Endothelial cell of umbilical vein (primary cell): ENCODE measurements around the gene CDK17. TPM values are rescaled to one million over a fixed set of nuclear protein-coding genes. Genes with fewer than 3 reads are reported as not detected.

Experiments used
- BruUV-seq: library from RNA; stranded (reverse); fragments of 400-500 nt; replicated peaks from 2 replicates; lab custom pipeline; 2021; lab: Mats Ljungman, UMichigan
- CTCF ChIA-PET: fragments of 300-600, 350-600 bp; sonication (Branson Sonifier 250); formaldehyde crosslinking; loops from one replicate; lab custom pipeline; 2021; ENCODE audit warnings: antibody characterized with exemption, inconsistent platforms; lab: Charles Lee
- POLR2A ChIA-PET: fragments of 300-600, 350-600 bp; sonication (Branson Sonifier 250); formaldehyde crosslinking; loops from one replicate; lab custom pipeline; 2021; ENCODE audit warnings: antibody characterized with exemption, inconsistent platforms; lab: Charles Lee
- DNase-seq: peaks from one replicate; pipeline ENCODE4 v3.0.0-alpha.2; 2011; ENCODE audit warnings: low read depth, low spot score
- FAIRE-seq: peaks from 2 replicates; lab custom pipeline; 2011; peaks lifted over from hg19 to GRCh38; lab: Jason Lieb, UNC
- H2AFZ ChIP-seq: 2 replicates; pipeline ENCODE4 v1.6.0; 2012; ENCODE audit warnings: low read depth, low read length, control low read depth, inconsistent platforms
- H3K27ac ChIP-seq: 2 replicates; pipeline ENCODE4 v1.5.1; 2011; ENCODE audit warnings: low read depth, mild to moderate bottlenecking, control low read depth, low read length, moderate library complexity; ENCODE audit not compliant: insufficient read depth
- H3K27me3 ChIP-seq, 2 experiments: 2 replicates each; pipeline versions ENCODE4 v1.6.0 to v1.6.1; 2011; ENCODE audit warnings: low read length in 2 of 2, mixed read lengths in 1 of 2; ENCODE audit not compliant: control insufficient read depth in 2 of 2, insufficient read depth in 2 of 2
- H3K36me3 ChIP-seq, 2 experiments: 2 replicates in 1 of 2; 3 replicates in 1 of 2; pipeline ENCODE4 v1.5.1; 2011; ENCODE audit warnings: low read length in 2 of 2, mild to moderate bottlenecking in 1 of 2, moderate library complexity in 1 of 2; ENCODE audit not compliant: control insufficient read depth in 2 of 2, insufficient read depth in 2 of 2; ENCODE audit errors: extremely low read depth in 1 of 2
- H3K4me1 ChIP-seq: 3 replicates; pipeline ENCODE4 v1.5.1; 2011; ENCODE audit warnings: mild to moderate bottlenecking, low read length; ENCODE audit not compliant: control insufficient read depth, insufficient read depth; ENCODE audit errors: extremely low read depth
- H3K4me2 ChIP-seq: 2 replicates; pipeline ENCODE4 v1.6.1; 2011; ENCODE audit warnings: low read length, control low read depth, mixed read lengths; ENCODE audit not compliant: insufficient read depth
- H3K4me3 ChIP-seq, 3 experiments: fragments of 200-600 bp in 1 of 3; sonication (generic), shearing (Covaris generic) in 1 of 3; replicated peaks in 1 of 3; 2 replicates each; pipeline ENCODE4 v1.5.1; 2011 to 2016; ENCODE audit warnings: control low read depth in 3 of 3, low read length in 3 of 3, mild to moderate bottlenecking in 2 of 3, inconsistent platforms in 1 of 3, low read depth in 1 of 3, moderate library complexity in 1 of 3; ENCODE audit not compliant: insufficient read depth in 1 of 3
- H3K79me2 ChIP-seq: 2 replicates; pipeline ENCODE4 v1.6.0; 2012; ENCODE audit warnings: low read length, inconsistent platforms; ENCODE audit not compliant: control insufficient read depth, insufficient read depth
- H3K9ac ChIP-seq: replicated peaks from 2 replicates; pipeline ENCODE3; 2011; ENCODE audit warnings: low read length, control low read depth; ENCODE audit not compliant: insufficient read depth; ENCODE audit errors: extremely low read depth
- H3K9me1 ChIP-seq: replicated peaks from 3 replicates; pipeline ENCODE4 v1.6.0; 2011; ENCODE audit warnings: mild to moderate bottlenecking, low read length; ENCODE audit not compliant: control insufficient read depth, insufficient read depth; ENCODE audit errors: extremely low read depth
- H3K9me3 ChIP-seq: replicated peaks from 2 replicates; pipeline ENCODE4 v1.5.1; 2012; ENCODE audit warnings: low read length, inconsistent platforms; ENCODE audit not compliant: control insufficient read depth, insufficient read depth
- H4K20me1 ChIP-seq: replicated peaks from 2 replicates; pipeline ENCODE3; 2011; ENCODE audit warnings: mild to moderate bottlenecking, low read length; ENCODE audit not compliant: control insufficient read depth, insufficient read depth; ENCODE audit errors: extremely low read depth
- CTCF ChIP-seq, 2 donors: IDR thresholded peaks; 1 replicate in 1 of 2; 2 replicates in 1 of 2; pipeline ENCODE4 v1.5.1; 2011; ENCODE audit warnings: low read length in 2 of 2, mild to moderate bottlenecking in 2 of 2, moderate library complexity in 2 of 2, control low read depth in 1 of 2, inconsistent platforms in 1 of 2, low read depth in 1 of 2; ENCODE audit not compliant: insufficient read depth in 1 of 2; ENCODE audit errors: extremely low read depth in 1 of 2
- EZH2 ChIP-seq: IDR thresholded peaks from 2 replicates; pipeline ENCODE4 v1.6.1; 2012; ENCODE audit warnings: borderline replicate concordance, low read depth, mild to moderate bottlenecking, moderate library complexity, low read length, inconsistent platforms; ENCODE audit not compliant: severe bottlenecking
- FOS ChIP-seq: IDR thresholded peaks from 2 replicates; pipeline ENCODE4 v1.6.1; 2011; ENCODE audit warnings: mild to moderate bottlenecking, low read length, moderate library complexity, borderline replicate concordance; ENCODE audit not compliant: insufficient read depth
- GATA2 ChIP-seq: IDR thresholded peaks from 2 replicates; pipeline ENCODE4 v1.7.0; 2011; ENCODE audit warnings: low read depth, mild to moderate bottlenecking, moderate library complexity, mixed read lengths, low read length; ENCODE audit not compliant: insufficient read length, insufficient read depth
- JUN ChIP-seq: IDR thresholded peaks from 2 replicates; pipeline ENCODE4 v1.6.1; 2011; ENCODE audit warnings: borderline replicate concordance, low read depth; ENCODE audit not compliant: insufficient read length, insufficient read depth
- MAX ChIP-seq: IDR thresholded peaks from 2 replicates; pipeline ENCODE4 v1.6.1; 2011; ENCODE audit not compliant: insufficient read depth, insufficient read length
- MYC ChIP-seq: IDR thresholded peaks from one replicate; pipeline ENCODE4 v1.6.1; 2011; ENCODE audit warnings: mild to moderate bottlenecking, low read depth, low read length
- POLR2A ChIP-seq: IDR thresholded peaks from 2 replicates; pipeline ENCODE4 v1.6.1; 2012; ENCODE audit warnings: low read depth, mild to moderate bottlenecking, control low read depth, low read length
- POLR2AphosphoS5 ChIP-seq: IDR thresholded peaks from 2 replicates; pipeline ENCODE4 v1.6.1; 2012; ENCODE audit warnings: low read depth, mild to moderate bottlenecking, control low read depth, low read length, moderate library complexity; ENCODE audit not compliant: insufficient read depth
- dilution Hi-C: fragments of 300-500 bp; cut with MboI; formaldehyde crosslinking; loops from one replicate; pipeline ENCODE4 v1.15.0; 2019; ENCODE audit warnings: low sequenced_read_pairs; ENCODE audit not compliant: extremely low pct_ligation_motif_present
- intact Hi-C: fragments of 100-400 bp; cut with micrococcal nuclease; formaldehyde crosslinking; loops from one replicate; pipeline ENCODE4 v1.10.0; 2022
- polyA plus RNA-seq, 4 experiments: library from polyadenylated mRNA; depleted of rRNA in 3 of 4; stranded (reverse) in 3 of 4; unstranded in 1 of 4; fragments of >200 nt; gene quantifications; 2 replicates each; pipeline versions ENCODE4 v1.2.1 to v1.2.3, GENCODE V29; 2011 to 2012; ENCODE audit warnings: missing spikeins in 1 of 4
- total RNA-seq: library from RNA; stranded (reverse); gene quantifications from 2 replicates; pipeline ENCODE4 v1.2.3, GENCODE V29; 2021

CDK17 gene
- total and polyA plus RNA-seq, 2 donors (not counting 3 experiments of a cell fraction or from before 2014, with no cell fraction given) = 61.1 to 176 TPM

- DNase-seq (peak; percentile 100), FAIRE-seq (peak; percentile 99)
- CTCF ChIA-PET = interaction anchor here (0.7 to 4.3 kb wide), 13 partner anchors 10 to 237 kb away, joined by 3 to 52 read pairs (median 7); partner anchors contain the start of genes CDK17 and CFAP54
- Histone ChIP-seq H3K9me3 (no peaks in the 10 kb centered on the region), H3K4me2 (peak overlapping the region; percentile 76), H3K9ac (peak overlapping the region; percentile 93), H3K4me1 (peaks cover 51% of the 10 kb centered on the region), H3K27ac (peak overlapping the region; percentile 99), H3K9me1 (no peaks in the 10 kb centered on the region), H2AFZ (no peak overlapping the region), H3K79me2 (peaks cover 31% of the 10 kb centered on the region), H3K36me3 (peaks cover 0 to 4% of the 10 kb centered on the region in 2 experiments), H3K4me3 (no peak overlapping the region), H3K27me3 (no peaks in the 10 kb centered on the region), H4K20me1 (no peaks in the 10 kb centered on the region)
- dilution Hi-C loops = no loop called here
- BruUV-seq = no TSS peak
- TF ChIP-seq POLR2AphosphoS5 = peak; percentile 98
- TF ChIP-seq FOS = peak; percentile 99
- TF ChIP-seq MYC = no peak
- TF ChIP-seq EZH2 = no peak
- no peak for TF ChIP-seq MAX
- peak; percentile 88 for TF ChIP-seq POLR2A
- TF ChIP-seq JUN = peak; percentile 97
- no peak for TF ChIP-seq CTCF (IDR thresholded peaks at IDR 0.05; ENCODE audit: extremely low read depth in 1 of 2, insufficient read depth in 1 of 2, low read depth in 1 of 2, low read length in 2 of 2)
- TF ChIP-seq GATA2 = peak; percentile 100
- intact Hi-C loops = loop anchor here (1.0 to 10.0 kb wide), 9 partner anchors 19 to 809 kb away; partner anchors contain the start of gene CFAP54
- POLR2A ChIA-PET = interaction anchor here (0.6 to 4.9 kb wide), 22 partner anchors 7 to 167 kb away, joined by 3 to 85 read pairs (median 6); partner anchors contain the start of genes CDK17 and CFAP54
These were observed 45.7 kb upstream of the CDK17 start for GRCh38 chr12:96445691-96446583.
